CD4-positive, alpha-beta T cell (primary cell): Measurements from ENCODE around the gene ZC3H8. TPM values are rescaled to one million over a fixed set of nuclear protein-coding genes. Genes with fewer than 3 reads are reported as not detected.

Experiments used
- ATAC-seq: fragments of 200-7000 bp; cut with Tn5 transposase; one replicate; pipeline ENCODE4 v1.10.0; 2022; ENCODE audit warnings: mild to moderate bottlenecking; ENCODE audit not compliant: poor library complexity
- CTCF ChIA-PET: fragments of 350-600 bp; sonication (Branson Sonifier 250); formaldehyde crosslinking; loops from one replicate; lab custom pipeline; 2021; ENCODE audit warnings: antibody characterized with exemption, inconsistent platforms; lab: Charles Lee
- POLR2A ChIA-PET: fragments of 350-600 bp; sonication (Branson Sonifier 250); formaldehyde crosslinking; loops from one replicate; lab custom pipeline; 2021; ENCODE audit warnings: antibody characterized with exemption, inconsistent platforms; lab: Charles Lee
- DNase-seq, 14 experiments: peaks; one replicate each; pipeline ENCODE4 v3.0.0-alpha.2; 2013 to 2020; ENCODE audit warnings: mixed read lengths in 2 of 14
- H3K27ac ChIP-seq, 2 donors: one replicate each; pipeline versions ENCODE4 v1.5.1 to v1.7.0; 2013; ENCODE audit warnings: low read length in 2 of 2, low read depth in 1 of 2, mild to moderate bottlenecking in 1 of 2
- H3K27me3 ChIP-seq, 2 experiments: 1 replicate in 1 of 2; 2 replicates in 1 of 2; pipeline versions ENCODE4 v1.6.1 to v1.7.0; 2013; ENCODE audit warnings: low read length in 2 of 2, control low read depth in 1 of 2, mild to moderate bottlenecking in 1 of 2, moderate library complexity in 1 of 2; ENCODE audit not compliant: insufficient read depth in 2 of 2, control insufficient read depth in 1 of 2
- H3K36me3 ChIP-seq: one replicate; pipeline ENCODE4 v1.6.1; 2013; ENCODE audit warnings: low read length, control low read depth; ENCODE audit not compliant: insufficient read depth
- H3K4me1 ChIP-seq: one replicate; pipeline ENCODE4 v1.6.1; 2013; ENCODE audit warnings: low read length, control low read depth; ENCODE audit not compliant: insufficient read depth
- H3K4me3 ChIP-seq: one replicate; pipeline ENCODE4 v1.5.1; 2013; ENCODE audit warnings: mild to moderate bottlenecking, low read length, moderate library complexity
- H3K9me3 ChIP-seq, 2 experiments: 1 replicate in 1 of 2; 2 replicates in 1 of 2; pipeline versions ENCODE4 v1.6.1 to v1.7.0; 2013; ENCODE audit warnings: low read length in 2 of 2, mild to moderate bottlenecking in 2 of 2, control low read depth in 1 of 2, moderate library complexity in 1 of 2; ENCODE audit not compliant: control insufficient read depth in 1 of 2, insufficient read depth in 1 of 2
- H3K27ac Mint-ChIP-seq: one replicate; pipeline ENCODE4 v1.8.0; 2020; ENCODE audit warnings: mixed read lengths
- H3K27me3 Mint-ChIP-seq: one replicate; pipeline ENCODE4 v1.8.0; 2021; ENCODE audit warnings: mixed read lengths
- H3K36me3 Mint-ChIP-seq: one replicate; pipeline ENCODE4 v1.8.0; 2021; ENCODE audit warnings: low read depth, mixed read lengths
- H3K4me1 Mint-ChIP-seq: one replicate; pipeline ENCODE4 v1.8.0; 2021; ENCODE audit warnings: low read depth, mixed read lengths
- H3K4me3 Mint-ChIP-seq: one replicate; pipeline ENCODE4 v1.8.0; 2020; ENCODE audit warnings: mild to moderate bottlenecking, mixed read lengths
- H3K9me3 Mint-ChIP-seq: one replicate; pipeline ENCODE4 v1.8.0; 2020; ENCODE audit warnings: mixed read lengths
- CTCF ChIP-seq: fragments of 200-600 bp; IDR thresholded peaks from one replicate; pipeline ENCODE4 v1.8.0; 2022; ENCODE audit warnings: antibody characterized with exemption, mild to moderate bottlenecking
- intact Hi-C, 2 experiments: fragments of 100-400 bp; cut with DNase I in 1 of 2; cut with micrococcal nuclease in 1 of 2; formaldehyde crosslinking; loops; one replicate each; pipeline versions ENCODE4 v1.15.1 to v1.9.0; 2023 to 2025; cut with DNase I, micrococcal nuclease
- total RNA-seq, 174 experiments: library from RNA in 2 of 174; stranded (reverse) in 2 of 174; gene quantifications; one replicate each; pipeline ENCODE4 v1.2.3 and lab custom pipeline; 2021 to 2026

Gene ZC3H8
- total RNA-seq, 2 experiments from 2014 or later, result 10.2 to 16.2 TPM

GRCh38 chr2:112301171-112301584, 46.3 kb upstream of the ZC3H8 start:
- Histone ChIP-seq H3K36me3 (peaks cover 36% of the 10 kb centered on the region), H3K27ac (no peak overlapping the region), H3K4me3 (no peak overlapping the region), H3K9me3 (no peaks in the 10 kb centered on the region), H3K4me1 (no peaks in the 10 kb centered on the region), H3K27me3 (no peaks in the 10 kb centered on the region)
- Mint-ChIP-seq H3K4me3 (no peak overlapping the region), H3K36me3 (peaks cover 60% of the 10 kb centered on the region), H3K4me1 (peaks cover 7% of the 10 kb centered on the region), H3K9me3 (no peaks in the 10 kb centered on the region), H3K27me3 (no peaks in the 10 kb centered on the region), H3K27ac (no peak overlapping the region)
- CTCF ChIA-PET, result no interaction called here
- intact Hi-C loops, result loop anchor here in 1 of 2 experiments (5.0 kb wide), 1 partner anchor 39 kb away; no protein-coding TSS in a partner anchor
- ATAC-seq (no peak), DNase-seq (no peak)
- POLR2A ChIA-PET, result no interaction called here
- no peak for TF ChIP-seq CTCF

- Histone ChIP-seq H3K4me1 (no peaks in the 10 kb centered on the region), H3K27me3 (no peaks in the 10 kb centered on the region), H3K4me3 (no peak overlapping the region), H3K9me3 (no peaks in the 10 kb centered on the region), H3K27ac (no peak overlapping the region), H3K36me3 (peaks cover 11% of the 10 kb centered on the region)
- Mint-ChIP-seq H3K9me3 (no peaks in the 10 kb centered on the region), H3K27ac (no peak overlapping the region), H3K27me3 (no peaks in the 10 kb centered on the region), H3K4me3 (no peak overlapping the region), H3K36me3 (peaks cover 18% of the 10 kb centered on the region), H3K4me1 (peaks cover 19% of the 10 kb centered on the region)
- DNase-seq (no peak), ATAC-seq (no peak)
- intact Hi-C loops, result no loop called here
- no peak for TF ChIP-seq CTCF
- CTCF ChIA-PET, result interaction anchor here (1.2 kb wide), 1 partner anchor 37 kb away, joined by 4 read pairs; no protein-coding TSS in a partner anchor
- POLR2A ChIA-PET, result no interaction called here
Measured at GRCh38 chr2:112296407-112296806, 41.6 kb upstream of the ZC3H8 start.

- CTCF ChIA-PET, result interaction anchor here (1.0 to 1.2 kb wide), 2 partner anchors 11 to 36 kb away, joined by 3 to 4 read pairs; no protein-coding TSS in a partner anchor
- H3K4me1 Mint-ChIP-seq, result peaks cover 19% of the 10 kb centered on the region
- no peaks in the 10 kb centered on the region for H3K9me3 Mint-ChIP-seq
- Histone ChIP-seq H3K36me3 (peaks cover 5% of the 10 kb centered on the region), H3K27me3 (no peaks in the 10 kb centered on the region), H3K4me1 (no peaks in the 10 kb centered on the region), H3K9me3 (no peaks in the 10 kb centered on the region), H3K4me3 (no peak overlapping the region), H3K27ac (no peak overlapping the region)
- POLR2A ChIA-PET, result interaction anchor here (0.7 to 0.8 kb wide), 2 partner anchors 18 to 21 kb away, joined by 3 read pairs; no protein-coding TSS in a partner anchor
- H3K27ac Mint-ChIP-seq, result no peak overlapping the region
- intact Hi-C loops, result no loop called here
- ATAC-seq, result no peak
- TF ChIP-seq CTCF, result no peak
- no peak overlapping the region for H3K4me3 Mint-ChIP-seq
- no peaks in the 10 kb centered on the region for H3K27me3 Mint-ChIP-seq
- H3K36me3 Mint-ChIP-seq, result peaks cover 10% of the 10 kb centered on the region
- no peak for DNase-seq
Measured at GRCh38 chr2:112295407-112296078, 40.7 kb upstream of the ZC3H8 start.
